WI38 (cell line): ENCODE data around the gene AATF.
A peak's percentile ranks its signal among the peaks of the same experiment; 100 is the strongest.

Source experiments
- H3K4me3 ChIP-seq: 2 replicates; pipeline ENCODE4 v1.5.1; 2011; ENCODE audit warnings: low read depth, mild to moderate bottlenecking, control low read depth, low read length
- CTCF ChIP-seq: IDR thresholded peaks from 2 replicates; pipeline ENCODE4 v1.5.1; 2012; ENCODE audit warnings: low read depth, mild to moderate bottlenecking, control low read depth, low read length

AATF gene

GRCh38 chr17:36949461-36949927 lies 740 bp downstream of the AATF start:
- H3K4me3 ChIP-seq, result peak overlapping the region; percentile 88
- TF ChIP-seq CTCF, result no peak

- TF ChIP-seq CTCF, result no peak
- H3K4me3 ChIP-seq, result peak overlapping the region; percentile 88
Measured at GRCh38 chr17:36950027-36950426, 1.3 kb downstream of the AATF start.

- H3K4me3 ChIP-seq, result no peak overlapping the region
- TF ChIP-seq CTCF, result no peak
Measured at GRCh38 chr17:36951084-36951789, 2.5 kb downstream of the AATF start.

GRCh38 chr17:36971508-36971907 lies 22.8 kb downstream of the AATF start:
- no peak for TF ChIP-seq CTCF
- no peak overlapping the region for H3K4me3 ChIP-seq

- no peak overlapping the region for H3K4me3 ChIP-seq
- no peak for TF ChIP-seq CTCF
Measured at GRCh38 chr17:36972186-36972700, 23.5 kb downstream of the AATF start.

GRCh38 chr17:36972905-36973304 lies 24.2 kb downstream of the AATF start:
- H3K4me3 ChIP-seq, result no peak overlapping the region
- no peak for TF ChIP-seq CTCF

- no peak overlapping the region for H3K4me3 ChIP-seq
- TF ChIP-seq CTCF, result no peak
Measured at GRCh38 chr17:36975922-36976515, 27.3 kb downstream of the AATF start.
